LNCaP clone FGC (cell line): ENCODE measurements around the gene LUZP2.

ENCODE experiments used
- DNase-seq: peaks from one replicate; pipeline ENCODE4 v3.0.0-alpha.2; 2011; ENCODE audit warnings: low read depth
- H3K4me3 ChIP-seq: 2 replicates; pipeline ENCODE4 v1.5.1; 2011; ENCODE audit warnings: mild to moderate bottlenecking, low read depth, low read length, control low read depth
- TF ChIP-seq, protein P1 (sequence below): IDR thresholded peaks from 2 replicates; pipeline ENCODE4 v1.5.1; 2012; ENCODE audit warnings: mild to moderate bottlenecking; ENCODE audit not compliant: control insufficient read depth, insufficient read depth; ENCODE audit errors: extremely low read depth

The LUZP2 gene

DNA sequence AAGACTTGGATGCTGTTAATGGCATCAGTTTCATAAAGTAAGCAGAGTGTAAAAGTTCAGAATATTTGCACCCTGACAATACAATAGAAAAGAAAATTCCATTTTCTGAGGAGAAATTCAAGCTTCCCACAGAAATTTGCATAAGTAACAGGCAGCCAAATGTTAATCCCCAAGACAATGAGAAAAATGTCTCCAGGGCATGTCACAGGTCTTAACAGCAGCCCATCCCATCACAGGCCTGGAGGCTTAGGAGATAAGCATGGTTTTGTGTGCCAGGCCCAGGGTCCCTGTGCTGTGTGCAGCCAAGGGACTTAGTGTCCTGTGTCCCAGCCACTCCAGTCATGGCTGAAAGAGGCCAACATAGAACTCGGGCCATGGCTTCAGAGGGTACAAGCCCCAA lies 347.6 kb downstream of the LUZP2 start:
- no peak overlapping the region for H3K4me3 ChIP-seq
- TF ChIP-seq, protein P1, sequence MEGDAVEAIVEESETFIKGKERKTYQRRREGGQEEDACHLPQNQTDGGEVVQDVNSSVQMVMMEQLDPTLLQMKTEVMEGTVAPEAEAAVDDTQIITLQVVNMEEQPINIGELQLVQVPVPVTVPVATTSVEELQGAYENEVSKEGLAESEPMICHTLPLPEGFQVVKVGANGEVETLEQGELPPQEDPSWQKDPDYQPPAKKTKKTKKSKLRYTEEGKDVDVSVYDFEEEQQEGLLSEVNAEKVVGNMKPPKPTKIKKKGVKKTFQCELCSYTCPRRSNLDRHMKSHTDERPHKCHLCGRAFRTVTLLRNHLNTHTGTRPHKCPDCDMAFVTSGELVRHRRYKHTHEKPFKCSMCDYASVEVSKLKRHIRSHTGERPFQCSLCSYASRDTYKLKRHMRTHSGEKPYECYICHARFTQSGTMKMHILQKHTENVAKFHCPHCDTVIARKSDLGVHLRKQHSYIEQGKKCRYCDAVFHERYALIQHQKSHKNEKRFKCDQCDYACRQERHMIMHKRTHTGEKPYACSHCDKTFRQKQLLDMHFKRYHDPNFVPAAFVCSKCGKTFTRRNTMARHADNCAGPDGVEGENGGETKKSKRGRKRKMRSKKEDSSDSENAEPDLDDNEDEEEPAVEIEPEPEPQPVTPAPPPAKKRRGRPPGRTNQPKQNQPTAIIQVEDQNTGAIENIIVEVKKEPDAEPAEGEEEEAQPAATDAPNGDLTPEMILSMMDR: no peak
- DNase-seq: no peak

DNA sequence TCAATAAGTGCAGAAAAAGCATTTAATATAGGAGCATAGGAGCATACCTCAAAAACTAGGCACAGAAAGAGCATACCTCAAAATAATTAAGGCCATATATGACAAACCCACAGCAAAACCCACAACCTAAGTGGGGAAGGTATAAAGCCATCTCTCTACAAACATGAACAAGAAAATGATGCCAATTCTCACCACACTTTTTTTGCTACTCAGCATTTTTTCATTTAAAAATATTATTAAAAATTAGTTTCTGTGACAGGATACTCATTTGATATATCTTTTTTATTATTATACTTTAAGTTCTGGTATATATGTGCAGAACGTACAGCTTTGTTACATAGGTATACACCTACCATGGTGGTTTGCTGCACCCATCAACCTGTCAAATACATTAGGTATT lies 352.0 kb downstream of the LUZP2 start:
- DNase-seq: no peak
- H3K4me3 ChIP-seq: no peak overlapping the region
- TF ChIP-seq, protein P1: no peak

DNA sequence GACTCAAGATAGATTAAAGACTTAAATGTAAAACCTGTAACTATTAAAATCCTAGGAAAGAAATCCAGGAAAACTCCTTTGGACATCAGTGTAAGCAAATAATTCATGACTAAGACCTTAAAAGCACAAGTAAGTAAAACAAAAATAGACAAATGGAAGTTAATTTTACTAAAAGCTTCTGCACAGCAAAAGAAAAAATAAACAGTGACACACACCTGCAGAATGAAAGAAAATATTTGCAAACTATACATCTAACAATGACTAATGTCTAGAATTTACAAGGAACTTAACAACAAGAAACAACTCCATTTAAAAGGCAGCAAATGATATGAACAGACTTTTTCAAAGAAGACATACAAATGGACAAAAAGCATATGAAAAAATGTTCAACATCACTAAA lies 359.1 kb downstream of the LUZP2 start:
- no peak for DNase-seq
- TF ChIP-seq, protein P1: no peak

DNA sequence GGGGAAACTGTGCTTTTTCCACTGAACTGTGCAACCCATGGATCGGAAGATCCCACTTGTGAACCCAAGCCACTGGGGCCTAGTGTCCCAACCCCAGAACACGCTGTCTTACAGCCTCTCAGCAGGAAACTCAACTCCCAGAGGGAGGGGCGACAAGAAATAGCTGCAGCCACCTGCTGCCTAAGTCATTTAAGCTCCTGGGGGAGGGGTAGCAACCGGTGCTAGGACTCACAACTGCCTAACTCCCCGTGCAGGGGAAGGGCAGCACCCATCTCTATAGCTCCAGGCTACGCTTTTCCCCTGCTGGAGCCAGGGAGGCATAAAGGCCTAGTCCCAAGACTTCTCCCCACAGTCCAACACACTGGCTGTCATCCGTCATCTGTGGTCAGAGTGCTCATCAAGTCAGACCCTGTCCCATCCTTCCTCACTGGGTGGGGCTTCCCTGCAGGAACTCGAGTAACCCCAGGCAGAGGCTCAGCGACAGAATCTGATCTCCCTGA lies 363.0 kb downstream of the LUZP2 start:
- DNase-seq: no peak
- TF ChIP-seq, protein P1: no peak
- no peak overlapping the region for H3K4me3 ChIP-seq

More for the DNA sequence above, 359.1 kb downstream of the LUZP2 start:
- H3K4me3 ChIP-seq: no peak overlapping the region

DNA sequence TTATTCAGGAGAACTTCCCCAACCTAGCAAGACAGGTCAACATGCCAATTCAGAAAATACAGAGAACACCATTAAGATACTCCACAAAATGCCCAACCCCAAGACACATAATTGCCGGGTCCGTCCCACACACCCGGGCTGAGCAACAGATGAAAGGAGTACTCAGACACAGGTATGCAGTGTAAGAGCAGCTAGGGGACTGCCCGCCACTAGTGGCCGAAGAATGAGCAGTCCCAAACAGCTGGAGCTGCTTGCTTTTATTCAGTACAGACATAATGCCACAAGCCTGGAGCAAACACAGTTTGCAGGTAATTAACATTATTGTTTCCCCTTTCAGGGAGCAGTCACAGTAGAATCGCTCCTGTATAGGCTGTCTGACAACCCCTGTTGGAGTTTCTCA lies 364.6 kb downstream of the LUZP2 start:
- no peak overlapping the region for H3K4me3 ChIP-seq
- TF ChIP-seq, protein P1: no peak
- no peak for DNase-seq

DNA sequence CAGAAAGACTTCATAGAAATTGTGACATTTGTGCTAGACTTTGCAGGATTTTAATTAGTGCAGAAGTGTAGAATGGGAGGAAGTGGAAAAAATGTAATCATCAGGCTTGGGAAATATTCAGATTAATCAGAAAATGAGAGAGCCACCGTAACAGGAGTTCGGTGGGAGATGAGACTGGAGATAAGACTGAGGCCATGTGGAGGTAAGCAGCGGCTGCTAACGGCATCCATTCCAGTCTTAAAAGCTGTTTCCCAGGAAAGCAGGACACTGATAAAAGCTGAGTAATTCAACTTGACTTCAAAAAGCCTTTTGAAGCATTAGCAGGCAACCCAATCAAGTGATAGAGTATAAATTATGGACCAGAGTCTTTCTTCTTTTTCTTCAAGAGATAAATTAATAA lies 369.9 kb downstream of the LUZP2 start:
- no peak overlapping the region for H3K4me3 ChIP-seq
- no peak for DNase-seq
- TF ChIP-seq, protein P1: no peak

DNA sequence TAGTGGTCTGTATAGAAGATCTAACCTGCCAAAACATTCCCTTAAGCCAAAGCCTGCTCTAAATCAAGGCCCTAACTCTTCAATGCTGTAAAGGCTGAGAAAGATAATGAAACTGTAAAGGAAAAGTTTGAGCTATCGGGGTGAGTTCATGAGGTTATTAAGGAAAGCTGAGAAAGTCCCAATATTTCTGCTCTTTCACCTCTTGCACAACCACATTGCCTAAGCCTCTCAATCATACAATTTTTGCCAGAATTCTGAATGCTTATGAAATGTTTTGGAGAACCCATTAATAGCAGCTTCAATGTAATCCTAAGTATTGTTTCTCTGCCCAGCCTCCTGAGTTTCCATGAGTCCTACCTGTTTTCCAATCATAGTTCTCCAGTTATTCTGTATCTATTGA lies 373.2 kb downstream of the LUZP2 start:
- no peak for DNase-seq
- H3K4me3 ChIP-seq: no peak overlapping the region
- TF ChIP-seq, protein P1: no peak
